Measurements from ENCODE around the gene TUBE1. TPM values are rescaled to one million over a fixed set of nuclear protein-coding genes. Genes with fewer than 3 reads are reported as not detected.

TUBE1 gene
- total and polyA plus RNA-seq, 8 donors: 7.6 to 17.7 (median 9.7) TPM

DNA sequence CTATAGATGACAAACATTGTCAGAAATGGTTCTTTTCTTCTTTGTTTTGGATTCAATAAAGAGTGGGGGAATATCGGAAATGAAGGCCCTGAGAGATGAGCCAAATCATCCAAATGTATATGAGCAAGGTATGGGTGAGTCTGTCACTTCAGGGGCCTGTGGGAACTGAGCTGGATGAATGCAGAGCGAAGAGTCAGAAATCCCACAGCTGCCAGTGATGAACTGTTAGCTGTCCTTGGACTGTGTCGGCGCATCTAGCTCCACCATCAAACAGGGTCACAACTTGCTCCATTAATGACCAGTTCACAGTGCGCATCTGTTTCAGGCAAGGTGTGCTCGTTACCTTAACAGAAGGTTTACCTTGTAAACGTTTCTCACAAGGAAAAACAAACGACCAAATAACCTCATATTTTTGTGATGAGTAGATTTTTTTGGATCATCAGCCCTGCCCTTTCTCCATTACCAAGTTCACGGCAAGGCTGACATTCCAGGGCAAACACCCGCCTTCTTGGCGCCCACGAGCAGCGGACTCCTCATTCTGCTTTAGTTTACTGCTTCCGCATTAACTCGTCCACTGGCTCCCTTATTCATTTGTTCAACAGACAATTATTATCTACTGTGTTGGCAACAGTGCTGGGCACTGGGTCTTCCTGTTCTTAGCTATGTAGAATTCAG lies 48.4 kb downstream of the TUBE1 start:
- intact Hi-C loops (cut with DNase I): loop anchor here in 1 of 3 donors (10.0 kb wide), 1 partner anchor 324 kb away; no protein-coding TSS in a partner anchor
- no peak for FAIRE-seq
- H3K27ac ChIP-seq: no peak overlapping the region
- no peak for DNase-seq
- H3K4me3 ChIP-seq: no peak overlapping the region
- 66 to 76% methylated on average over 15 of the region's 15 CpGs for WGBS, 2 donors
- no peaks in the 10 kb centered on the region for H3K36me3 ChIP-seq
- TF ChIP-seq, protein P1, sequence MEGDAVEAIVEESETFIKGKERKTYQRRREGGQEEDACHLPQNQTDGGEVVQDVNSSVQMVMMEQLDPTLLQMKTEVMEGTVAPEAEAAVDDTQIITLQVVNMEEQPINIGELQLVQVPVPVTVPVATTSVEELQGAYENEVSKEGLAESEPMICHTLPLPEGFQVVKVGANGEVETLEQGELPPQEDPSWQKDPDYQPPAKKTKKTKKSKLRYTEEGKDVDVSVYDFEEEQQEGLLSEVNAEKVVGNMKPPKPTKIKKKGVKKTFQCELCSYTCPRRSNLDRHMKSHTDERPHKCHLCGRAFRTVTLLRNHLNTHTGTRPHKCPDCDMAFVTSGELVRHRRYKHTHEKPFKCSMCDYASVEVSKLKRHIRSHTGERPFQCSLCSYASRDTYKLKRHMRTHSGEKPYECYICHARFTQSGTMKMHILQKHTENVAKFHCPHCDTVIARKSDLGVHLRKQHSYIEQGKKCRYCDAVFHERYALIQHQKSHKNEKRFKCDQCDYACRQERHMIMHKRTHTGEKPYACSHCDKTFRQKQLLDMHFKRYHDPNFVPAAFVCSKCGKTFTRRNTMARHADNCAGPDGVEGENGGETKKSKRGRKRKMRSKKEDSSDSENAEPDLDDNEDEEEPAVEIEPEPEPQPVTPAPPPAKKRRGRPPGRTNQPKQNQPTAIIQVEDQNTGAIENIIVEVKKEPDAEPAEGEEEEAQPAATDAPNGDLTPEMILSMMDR (IDR thresholded peaks at IDR 0.05): no peak
- peaks cover 0 to 4% (median 0%) of the 10 kb centered on the region in 3 donors for H3K4me1 ChIP-seq
- no peaks in the 10 kb centered on the region for H3K27me3 ChIP-seq
- H3K9me3 ChIP-seq: no peaks in the 10 kb centered on the region
- no peak for ATAC-seq

DNA sequence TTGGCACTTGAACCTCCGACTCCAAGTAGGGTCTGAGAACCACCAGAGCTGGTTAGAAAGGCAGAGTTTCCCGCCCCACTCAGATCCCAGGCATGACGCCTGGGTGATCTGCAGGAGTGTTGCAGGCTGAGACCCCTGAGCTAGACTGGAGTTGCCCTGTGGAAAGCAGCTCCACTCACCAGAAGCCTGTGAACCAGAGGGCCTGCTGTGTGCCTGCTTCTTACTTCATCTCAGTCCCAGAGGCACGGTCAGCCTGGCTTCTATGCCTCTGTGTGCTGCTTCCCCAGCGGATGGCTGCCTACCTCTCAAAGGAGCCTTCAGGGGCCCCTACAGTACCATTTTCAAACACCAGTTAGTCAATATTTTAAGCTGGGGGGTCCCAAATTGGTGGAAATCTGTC lies 49.0 kb downstream of the TUBE1 start:
- Histone ChIP-seq H3K4me1 (peaks cover 0 to 2% (median 0%) of the 10 kb centered on the region in 3 donors), H3K9me3 (no peaks in the 10 kb centered on the region), H3K36me3 (no peaks in the 10 kb centered on the region), H3K27me3 (no peaks in the 10 kb centered on the region), H3K27ac (peak overlapping the region in 1 of 4 donors; percentile 17), H3K4me3 (no peak overlapping the region)
- intact Hi-C loops (cut with DNase I): loop anchor here in 1 of 3 donors (10.0 kb wide), 1 partner anchor 323 kb away; no protein-coding TSS in a partner anchor
- TF ChIP-seq, protein P1 (IDR thresholded peaks at IDR 0.05): no peak
- ATAC-seq (no peak), FAIRE-seq (no peak), DNase-seq (no peak)
- 63 to 68% methylated on average over 5 of the region's 5 CpGs for WGBS, 2 donors

DNA sequence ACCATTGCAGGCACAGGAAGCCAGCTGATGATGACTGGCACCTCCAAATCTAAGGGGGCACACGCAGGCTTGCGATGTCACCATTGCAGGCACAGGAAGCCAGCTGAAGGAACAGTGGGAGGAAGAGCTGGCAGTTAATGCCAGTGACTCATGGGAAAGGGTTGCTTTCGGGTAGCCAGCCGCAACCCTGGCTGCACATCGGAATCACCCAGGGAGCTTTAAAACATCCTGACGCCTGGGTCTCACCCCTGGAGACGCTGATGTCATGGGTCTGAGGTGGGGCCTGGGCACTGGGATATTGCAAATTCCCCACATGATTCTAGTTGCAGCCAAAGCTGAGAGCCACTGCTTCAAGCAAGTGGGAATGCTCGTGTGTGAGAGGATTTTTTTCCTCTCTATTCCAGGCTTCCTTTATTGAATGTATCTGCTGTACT lies 49.5 kb downstream of the TUBE1 start:
- Histone ChIP-seq H3K27ac (peak overlapping the region in 1 of 4 donors; percentile 17), H3K36me3 (no peaks in the 10 kb centered on the region), H3K27me3 (no peaks in the 10 kb centered on the region), H3K4me3 (no peak overlapping the region), H3K4me1 (peaks cover 0 to 2% (median 0%) of the 10 kb centered on the region in 3 donors), H3K9me3 (no peaks in the 10 kb centered on the region)
- FAIRE-seq (no peak), DNase-seq (peak in 1 of 6 donors; percentile 23), ATAC-seq (peak in 2 of 4 donors; percentile 63 to 64)
- TF ChIP-seq, protein P1 (IDR thresholded peaks at IDR 0.05): no peak
- intact Hi-C loops (cut with DNase I): loop anchor here in 1 of 3 donors (10.0 kb wide), 1 partner anchor 323 kb away; no protein-coding TSS in a partner anchor
- WGBS, 2 donors: 72 to 76% methylated on average over 8 of the region's 8 CpGs

DNA sequence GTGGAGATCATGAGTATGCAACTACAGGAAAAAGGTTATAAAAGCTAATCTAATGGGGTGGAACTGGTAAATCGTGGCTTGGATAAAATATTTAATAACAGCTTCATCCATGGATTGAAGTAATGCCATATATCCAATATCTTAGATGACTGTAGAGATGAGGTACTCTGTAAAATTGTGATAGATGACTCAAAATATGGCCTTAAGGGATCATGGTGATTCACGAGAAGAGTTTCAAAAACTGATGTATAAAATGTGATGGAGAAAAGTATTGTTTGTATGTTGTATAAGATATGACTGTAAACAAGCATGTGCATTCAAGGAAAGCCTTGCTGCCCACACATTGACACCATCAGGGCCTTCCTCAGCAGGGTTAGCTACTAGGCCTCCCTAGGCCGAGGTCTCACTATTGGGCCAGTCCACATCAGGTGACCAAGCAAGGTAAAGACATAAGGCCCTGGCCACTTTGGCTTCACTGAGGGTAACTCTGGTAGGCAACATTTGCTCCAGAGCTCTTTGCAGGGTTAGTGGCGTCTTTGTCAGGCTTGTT lies 51.1 kb downstream of the TUBE1 start:
- FAIRE-seq (no peak), DNase-seq (no peak), ATAC-seq (no peak)
- 64 to 77% methylated on average over 4 of the region's 4 CpGs for WGBS, 2 donors
- TF ChIP-seq, protein P1 (IDR thresholded peaks at IDR 0.05): no peak
- intact Hi-C loops (cut with DNase I): loop anchor here in 1 of 3 donors (10.0 kb wide), 1 partner anchor 321 kb away; no protein-coding TSS in a partner anchor
- Histone ChIP-seq H3K9me3 (no peaks in the 10 kb centered on the region), H3K27ac (no peak overlapping the region), H3K27me3 (no peaks in the 10 kb centered on the region), H3K4me3 (no peak overlapping the region), H3K36me3 (no peaks in the 10 kb centered on the region), H3K4me1 (no peaks in the 10 kb centered on the region)
